Keratinocyte (primary cell): ENCODE measurements around the gene ZNF880. TPM values are rescaled to one million over a fixed set of nuclear protein-coding genes. Genes with fewer than 3 reads are reported as not detected.
A peak's percentile ranks its signal among the peaks of the same experiment; 100 is the strongest.

Source experiments
- DNase-seq: peaks from one replicate; pipeline ENCODE4 v3.0.0-alpha.2; 2011; ENCODE audit warnings: low read depth, missing footprints, low spot score
- FAIRE-seq: peaks from 2 replicates; lab custom pipeline; 2011; peaks lifted over from hg19 to GRCh38; lab: Jason Lieb, UNC
- H2AFZ ChIP-seq: 2 replicates; pipeline ENCODE4 v1.6.0; 2012; ENCODE audit warnings: low read length, control low read depth, inconsistent platforms; ENCODE audit not compliant: control insufficient read depth
- H3K27ac ChIP-seq: 2 replicates; pipeline ENCODE4 v1.5.1; 2011; ENCODE audit warnings: low read length; ENCODE audit not compliant: control insufficient read depth, insufficient read depth
- H3K27me3 ChIP-seq: 3 replicates; pipeline ENCODE4 v1.6.0; 2011; ENCODE audit warnings: low read length; ENCODE audit not compliant: control insufficient read depth, insufficient read depth; ENCODE audit errors: extremely low read depth
- H3K36me3 ChIP-seq, 2 experiments: 2 replicates in 1 of 2; 3 replicates in 1 of 2; pipeline ENCODE4 v1.5.1; 2011; ENCODE audit warnings: low read length in 2 of 2, mild to moderate bottlenecking in 1 of 2; ENCODE audit not compliant: control insufficient read depth in 2 of 2, insufficient read depth in 2 of 2; ENCODE audit errors: extremely low read depth in 1 of 2
- H3K4me1 ChIP-seq: 3 replicates; pipeline ENCODE4 v1.5.1; 2011; ENCODE audit warnings: low read length; ENCODE audit not compliant: control insufficient read depth, insufficient read depth; ENCODE audit errors: extremely low read depth
- H3K4me2 ChIP-seq: 3 replicates; pipeline ENCODE4 v1.6.0; 2011; ENCODE audit warnings: low read depth, low read length; ENCODE audit not compliant: control insufficient read depth, insufficient read depth; ENCODE audit errors: extremely low read depth
- H3K4me3 ChIP-seq, 3 experiments: fragments of 200-600 bp in 1 of 3; sonication (generic) in 1 of 3; 2 replicates in 2 of 3; 3 replicates in 1 of 3; pipeline ENCODE4 v1.5.1; 2011 to 2016; ENCODE audit warnings: low read length in 3 of 3, mild to moderate bottlenecking in 3 of 3, control low read depth in 2 of 3, inconsistent platforms in 1 of 3, low read depth in 1 of 3, mixed read lengths in 1 of 3, mixed run types in 1 of 3, moderate library complexity in 1 of 3; ENCODE audit not compliant: control insufficient read depth in 2 of 3, insufficient read depth in 2 of 3; ENCODE audit errors: extremely low read depth in 1 of 3
- H3K79me2 ChIP-seq: 2 replicates; pipeline ENCODE4 v1.6.0; 2012; ENCODE audit warnings: low read length; ENCODE audit not compliant: control insufficient read depth, insufficient read depth
- H3K9ac ChIP-seq: 3 replicates; pipeline ENCODE4 v1.6.0; 2011; ENCODE audit warnings: low read length; ENCODE audit not compliant: control insufficient read depth, insufficient read depth; ENCODE audit errors: extremely low read depth
- H3K9me1 ChIP-seq: 3 replicates; pipeline ENCODE4 v1.6.0; 2011; ENCODE audit warnings: low read length; ENCODE audit not compliant: control insufficient read depth, insufficient read depth; ENCODE audit errors: extremely low read depth
- H3K9me3 ChIP-seq: 2 replicates; pipeline ENCODE4 v1.5.1; 2012; ENCODE audit warnings: low read depth, low read length; ENCODE audit not compliant: control insufficient read depth
- H4K20me1 ChIP-seq: 3 replicates; pipeline ENCODE4 v1.6.0; 2011; ENCODE audit warnings: low read length; ENCODE audit not compliant: control insufficient read depth, insufficient read depth; ENCODE audit errors: extremely low read depth
- CTCF ChIP-seq, 3 experiments: IDR thresholded peaks in 1 of 3; conservative IDR thresholded peaks in 1 of 3; optimal IDR thresholded peaks in 1 of 3; 2 replicates in 2 of 3; 3 replicates in 1 of 3; pipeline versions ENCODE3 to v1.5.1; 2011; ENCODE audit warnings: low read length in 3 of 3, mild to moderate bottlenecking in 3 of 3, moderate library complexity in 2 of 3, control low read depth in 1 of 3, inconsistent platforms in 1 of 3; ENCODE audit not compliant: insufficient read depth in 2 of 3; ENCODE audit errors: extremely low read depth in 1 of 3
- EZH2 ChIP-seq: IDR thresholded peaks from one replicate; pipeline ENCODE4 v1.6.1; 2012; ENCODE audit warnings: inconsistent platforms, mild to moderate bottlenecking, low read length, moderate library complexity
- dilution Hi-C: fragments of 300-500 bp; cut with MboI; formaldehyde crosslinking; loops from one replicate; pipeline ENCODE4 v1.7.0; 2020; ENCODE audit warnings: low sequenced_read_pairs; ENCODE audit not compliant: extremely low pct_ligation_motif_present
- polyA minus RNA-seq, 3 experiments: library from RNA; depleted of rRNA, polyadenylated mRNA; stranded (reverse); fragments of >200 nt; gene quantifications; 1 replicate in 1 of 3; 2 replicates in 1 of 3; 3 replicates in 1 of 3; pipeline ENCODE4 v1.2.3, GENCODE V29; 2011
- polyA plus RNA-seq, 5 experiments: library from polyadenylated mRNA; depleted of rRNA in 3 of 5; stranded (reverse) in 3 of 5; stranded (forward) in 1 of 5; unstranded in 1 of 5; fragments of >200 nt; gene quantifications; 1 replicate in 1 of 5; 2 replicates in 3 of 5; 3 replicates in 1 of 5; pipeline versions ENCODE4 v1.2.1 to v1.2.3, GENCODE V29; 2011 to 2012; ENCODE audit warnings: missing spikeins in 2 of 5, low read depth in 1 of 5, low replicate concordance in 1 of 5

Gene ZNF880
- polyA plus RNA-seq, result 18.7 to 23.9 TPM (median 19.6 TPM) in 3 replicates
- polyA plus RNA-seq (2011; ENCODE audit: low read depth), result 13.4 TPM
- polyA plus RNA-seq (2011; cell fraction: cytosol; rRNA removed), result 24.5 and 34.1 TPM in 2 replicates
- polyA plus RNA-seq (2011; cell fraction: nucleus; rRNA removed), result 23.8 and 31.6 TPM in 2 replicates
- 16.6 and 24.4 TPM in 2 replicates for polyA plus RNA-seq (2012; ENCODE audit: low replicate concordance)
- 2.9 to 22.2 TPM (median 17.8 TPM) in 3 replicates for polyA minus RNA-seq
- polyA minus RNA-seq (2011; cell fraction: cytosol; rRNA and poly(A)+ RNA removed), result 17.6 TPM
- polyA minus RNA-seq (2011; cell fraction: nucleus; rRNA and poly(A)+ RNA removed), result 7.6 and 13.0 TPM in 2 replicates

GRCh38 chr19:52369559-52370340 is at the start of gene ZNF880:
TSS of gene ZNF880 (plus strand) at chr19:52369923. CDS start at chr19:52369966, 43 bp downstream.
- H3K36me3 ChIP-seq, result peaks cover 4 to 6% of the 10 kb centered on the region in 2 experiments
- H3K4me1 ChIP-seq, result no peaks in the 10 kb centered on the region
- peak; percentile 71 for FAIRE-seq
- H3K9me1 ChIP-seq, result no peaks in the 10 kb centered on the region
- peaks cover 2% of the 10 kb centered on the region for H3K79me2 ChIP-seq
- H4K20me1 ChIP-seq, result no peaks in the 10 kb centered on the region
- dilution Hi-C loops, result no loop called here
- peak within 1 kb of the TSS; percentile 95 for H3K27ac ChIP-seq
- H3K9me3 ChIP-seq, result peaks cover 17% of the 10 kb centered on the region
- H3K9ac ChIP-seq, result peak within 1 kb of the TSS; percentile 96
- TF ChIP-seq EZH2 (no peak), CTCF (optimal IDR thresholded peaks at IDR 0.05 in 1 of 3, IDR thresholded peaks at IDR 0.05 in 1 of 3, conservative IDR thresholded peaks at IDR 0.05 in 1 of 3; ENCODE audit: extremely low read depth in 1 of 3, insufficient read depth in 2 of 3, low read length in 3 of 3) (no peak)
- H2AFZ ChIP-seq, result peak within 1 kb of the TSS; percentile 97
- peak within 1 kb of the TSS; percentile 92 for H3K4me2 ChIP-seq
- DNase-seq, result peak; percentile 35
- H3K27me3 ChIP-seq, result no peaks in the 10 kb centered on the region
- peak within 1 kb of the TSS; percentile 90 to 94 (median 92) for H3K4me3 ChIP-seq

- no peaks in the 10 kb centered on the region for H4K20me1 ChIP-seq
- H3K9me3 ChIP-seq, result peaks cover 34% of the 10 kb centered on the region
- H3K79me2 ChIP-seq, result no peaks in the 10 kb centered on the region
- DNase-seq, result no peak
- no peak overlapping the region for H3K27ac ChIP-seq
- dilution Hi-C loops, result no loop called here
- TF ChIP-seq EZH2, result no peak
- no peak for TF ChIP-seq CTCF (optimal IDR thresholded peaks at IDR 0.05 in 1 of 3, IDR thresholded peaks at IDR 0.05 in 1 of 3, conservative IDR thresholded peaks at IDR 0.05 in 1 of 3; ENCODE audit: extremely low read depth in 1 of 3, insufficient read depth in 2 of 3, low read length in 3 of 3)
- no peaks in the 10 kb centered on the region for H3K27me3 ChIP-seq
- H2AFZ ChIP-seq, result no peak overlapping the region
- no peak overlapping the region for H3K9ac ChIP-seq
- H3K4me1 ChIP-seq, result no peaks in the 10 kb centered on the region
- peaks cover 15 to 24% of the 10 kb centered on the region in 2 experiments for H3K36me3 ChIP-seq
- no peak for FAIRE-seq
- no peak overlapping the region for H3K4me3 ChIP-seq
- no peak overlapping the region for H3K4me2 ChIP-seq
- no peaks in the 10 kb centered on the region for H3K9me1 ChIP-seq
Measured at GRCh38 chr19:52322429-52322828, 47.3 kb upstream of the ZNF880 start.
